PC-3 (cell line): ENCODE measurements around the gene SETBP1.

Experiments
- CTCF ChIP-seq: fragments of 300-600 bp; sonication (generic); conservative IDR thresholded peaks from 2 replicates; pipeline ENCODE4 v1.5.1; 2017; ENCODE audit warnings: antibody characterized with exemption, low read depth, mild to moderate bottlenecking, low read length
- EZH2 ChIP-seq: fragments of 300-600 bp; sonication (generic); IDR thresholded peaks from one replicate; pipeline ENCODE4 v1.6.1; 2017; ENCODE audit warnings: antibody characterized with exemption, mild to moderate bottlenecking, low read length; ENCODE audit not compliant: unreplicated experiment
- EZH2phosphoT487 ChIP-seq: fragments of 300-600 bp; sonication (generic); IDR thresholded peaks from 2 replicates; pipeline ENCODE4 v1.6.1; 2018; ENCODE audit warnings: mild to moderate bottlenecking, antibody characterized with exemption, low read length, borderline replicate concordance

- TF ChIP-seq CTCF = no peak
- no peak for TF ChIP-seq EZH2
- no peak for TF ChIP-seq EZH2phosphoT487
Observed at GRCh38 chr18:44773640-44774155, 93.0 kb downstream of the SETBP1 start.
